NB4 (cell line): ENCODE data around the gene CRLF1.

ENCODE experiments used
- CTCF ChIP-seq: IDR thresholded peaks from one replicate; pipeline ENCODE4 v1.5.1; 2012; ENCODE audit warnings: low read depth, low read length
- POLR2A ChIP-seq: IDR thresholded peaks from 2 replicates; pipeline ENCODE4 v1.6.1; 2011; ENCODE audit warnings: mild to moderate bottlenecking; ENCODE audit not compliant: insufficient read length; ENCODE audit errors: extremely low read depth

- TF ChIP-seq CTCF (no peak), POLR2A (no peak)
Observed at GRCh38 chr19:18613589-18614234, 7.1 kb upstream of the CRLF1 start.
